A673 (cell line): ENCODE results near the gene VPS4B. TPM values are rescaled to one million over a fixed set of nuclear protein-coding genes. Genes with fewer than 3 reads are reported as not detected.
"Not testable (repeated sequence)": the region's sequence is repeated elsewhere in the genome, so short reads cannot be mapped to it uniquely, and the experiment has no call there.

Source experiments
- BruUV-seq: library from RNA; stranded (reverse); fragments of 400-500 nt; replicated peaks from 2 replicates; lab custom pipeline; 2021; lab: Mats Ljungman, UMichigan
- CTCF ChIA-PET: fragments of 300-600 bp; sonication (Branson Sonifier 250); formaldehyde crosslinking; loops from one replicate; lab custom pipeline; 2022; ENCODE audit warnings: antibody characterized with exemption; lab: Charles Lee
- POLR2A ChIA-PET: fragments of 300-600 bp; sonication (Branson Sonifier 250); formaldehyde crosslinking; loops from one replicate; lab custom pipeline; 2022; ENCODE audit warnings: antibody characterized with exemption; ENCODE audit not compliant: low non-redundant PET; lab: Charles Lee
- DNase-seq: peaks from one replicate; pipeline ENCODE4 v3.0.0-alpha.2; 2015; ENCODE audit warnings: low spot score
- H3K27ac ChIP-seq: fragments of 200-600 bp; sonication (generic); 2 replicates; pipeline ENCODE4 v1.5.1; 2016; ENCODE audit warnings: mixed run types, low read depth, mild to moderate bottlenecking, mixed read lengths, antibody characterized with exemption, low read length; ENCODE audit not compliant: poor library complexity, severe bottlenecking
- H3K27me3 ChIP-seq: fragments of 200-600 bp; sonication (generic); replicated peaks from 2 replicates; pipeline ENCODE4 v1.6.1; 2017; ENCODE audit warnings: mixed run types, low read depth, mild to moderate bottlenecking, mixed read lengths, antibody characterized with exemption, low read length; ENCODE audit not compliant: insufficient read depth, poor library complexity
- H3K36me3 ChIP-seq: fragments of 200-600 bp; sonication (generic); 2 replicates; pipeline ENCODE4 v1.6.1; 2016; ENCODE audit warnings: mixed run types, mild to moderate bottlenecking, mixed read lengths, antibody characterized with exemption, low read length; ENCODE audit not compliant: insufficient read depth, poor library complexity, severe bottlenecking
- H3K4me1 ChIP-seq: fragments of 200-600 bp; sonication (generic); 2 replicates; pipeline ENCODE4 v1.6.1; 2017; ENCODE audit warnings: mixed run types, mild to moderate bottlenecking, mixed read lengths, antibody characterized with exemption, low read length; ENCODE audit not compliant: insufficient read depth, poor library complexity, severe bottlenecking
- H3K4me3 ChIP-seq: fragments of 200-600 bp; sonication (generic); 2 replicates; pipeline ENCODE4 v1.5.1; 2016; ENCODE audit warnings: low read depth, mixed run types, mild to moderate bottlenecking, mixed read lengths, low read length; ENCODE audit not compliant: poor library complexity, severe bottlenecking
- H3K9me3 ChIP-seq: fragments of 200-600 bp; sonication (generic); 2 replicates; pipeline ENCODE4 v1.6.1; 2016; ENCODE audit warnings: mixed run types, low read depth, mild to moderate bottlenecking, mixed read lengths, antibody characterized with exemption, low read length; ENCODE audit not compliant: poor library complexity, severe bottlenecking
- EZH2 ChIP-seq: fragments of 200-600 bp; sonication (generic); IDR thresholded peaks from 2 replicates; pipeline ENCODE4 v1.6.1; 2017; ENCODE audit warnings: borderline replicate concordance, low read depth, mild to moderate bottlenecking, mixed read lengths, antibody characterized with exemption, low read length; ENCODE audit not compliant: poor library complexity, severe bottlenecking
- intact Hi-C: fragments of 100-400 bp; cut with micrococcal nuclease; formaldehyde crosslinking; loops from one replicate; pipeline ENCODE4 v1.10.0; 2022; ENCODE audit not compliant: unreplicated experiment
- total RNA-seq: library from RNA; stranded (reverse); gene quantifications from 2 replicates; pipeline ENCODE4 v1.2.3, GENCODE V29; 2021
- TF ChIP-seq, protein P1 (sequence below): fragments of 300-800, 200-600 bp; sonication (generic); conservative IDR thresholded peaks from 2 replicates; pipeline ENCODE4 v1.5.1; 2017; ENCODE audit warnings: low read depth, mild to moderate bottlenecking, antibody characterized with exemption, low read length, moderate library complexity, mixed read lengths

VPS4B gene
- total RNA-seq, 1 experiment from 2014 or later, result 94.8 TPM

DNA sequence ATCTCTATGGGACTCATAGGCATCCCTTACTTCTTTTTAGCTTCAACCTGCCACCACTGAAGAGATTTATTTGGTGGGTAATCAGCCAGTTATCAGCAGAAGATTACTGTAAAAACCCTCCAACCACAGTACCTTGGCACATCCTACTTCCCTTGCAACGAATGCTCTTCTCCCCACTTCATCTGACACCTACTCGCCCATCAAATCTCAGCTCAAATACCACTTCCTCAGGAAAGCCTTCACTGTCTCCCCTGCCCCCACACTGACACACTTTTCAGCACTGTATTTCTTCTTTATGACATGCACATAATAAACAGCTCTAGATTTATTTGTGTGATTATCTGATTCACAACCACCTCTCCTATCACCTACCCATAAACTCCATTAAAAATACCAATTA lies 58.3 kb downstream of the VPS4B start:
- POLR2A ChIA-PET, result interaction anchor here (0.5 to 0.7 kb wide), 3 partner anchors 13 to 597 kb away, joined by 3 read pairs; no protein-coding TSS in a partner anchor
- TF ChIP-seq EZH2, result no peak
- TF ChIP-seq, protein P1, sequence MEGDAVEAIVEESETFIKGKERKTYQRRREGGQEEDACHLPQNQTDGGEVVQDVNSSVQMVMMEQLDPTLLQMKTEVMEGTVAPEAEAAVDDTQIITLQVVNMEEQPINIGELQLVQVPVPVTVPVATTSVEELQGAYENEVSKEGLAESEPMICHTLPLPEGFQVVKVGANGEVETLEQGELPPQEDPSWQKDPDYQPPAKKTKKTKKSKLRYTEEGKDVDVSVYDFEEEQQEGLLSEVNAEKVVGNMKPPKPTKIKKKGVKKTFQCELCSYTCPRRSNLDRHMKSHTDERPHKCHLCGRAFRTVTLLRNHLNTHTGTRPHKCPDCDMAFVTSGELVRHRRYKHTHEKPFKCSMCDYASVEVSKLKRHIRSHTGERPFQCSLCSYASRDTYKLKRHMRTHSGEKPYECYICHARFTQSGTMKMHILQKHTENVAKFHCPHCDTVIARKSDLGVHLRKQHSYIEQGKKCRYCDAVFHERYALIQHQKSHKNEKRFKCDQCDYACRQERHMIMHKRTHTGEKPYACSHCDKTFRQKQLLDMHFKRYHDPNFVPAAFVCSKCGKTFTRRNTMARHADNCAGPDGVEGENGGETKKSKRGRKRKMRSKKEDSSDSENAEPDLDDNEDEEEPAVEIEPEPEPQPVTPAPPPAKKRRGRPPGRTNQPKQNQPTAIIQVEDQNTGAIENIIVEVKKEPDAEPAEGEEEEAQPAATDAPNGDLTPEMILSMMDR, result no peak
- Histone ChIP-seq H3K36me3 (peaks cover 70% of the 10 kb centered on the region), H3K27me3 (no peaks in the 10 kb centered on the region), H3K4me3 (peak overlapping the region; percentile 96), H3K4me1 (peaks cover 19% of the 10 kb centered on the region), H3K27ac (peak overlapping the region; percentile 99), H3K9me3 (peaks cover 4% of the 10 kb centered on the region)
- no peak for DNase-seq
- intact Hi-C loops, result no loop called here
- CTCF ChIA-PET, result interaction anchor here (0.7 kb wide), 1 partner anchor 474 kb away, joined by 3 read pairs; no protein-coding TSS in a partner anchor
- BruUV-seq, result no TSS peak

DNA sequence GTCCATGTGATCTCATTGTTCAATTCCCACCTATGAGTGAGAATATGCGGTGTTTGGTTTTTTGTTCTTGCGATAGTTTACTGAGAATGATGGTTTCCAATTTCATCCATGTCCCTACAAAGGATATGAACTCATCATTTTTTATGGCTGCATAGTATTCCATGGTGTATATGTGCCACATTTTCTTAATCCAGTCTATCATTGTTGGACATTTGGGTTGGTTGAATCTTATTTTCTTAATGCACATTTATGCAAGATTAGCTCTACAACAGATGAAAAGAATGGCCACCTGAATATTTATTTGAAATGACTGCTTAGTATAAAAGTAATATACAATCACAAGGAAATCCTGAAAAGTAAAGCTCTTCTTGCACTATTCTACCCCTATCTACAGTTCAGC lies 58.9 kb downstream of the VPS4B start:
- POLR2A ChIA-PET, result interaction anchor here (0.5 to 0.7 kb wide), 3 partner anchors 13 to 597 kb away, joined by 3 read pairs; no protein-coding TSS in a partner anchor

GRCh38 chr18:63356272-63356896 lies 65.9 kb downstream of the VPS4B start:
- ChIA-PET CTCF (no interaction called here), POLR2A (no interaction called here)
- Histone ChIP-seq H3K36me3 (peaks cover 97% of the 10 kb centered on the region), H3K27ac (peak overlapping the region; percentile 9), H3K9me3 (no peaks in the 10 kb centered on the region), H3K4me1 (peaks cover 5% of the 10 kb centered on the region), H3K27me3 (no peaks in the 10 kb centered on the region), H3K4me3 (no peak overlapping the region)
- no TSS peak for BruUV-seq
- TF ChIP-seq, protein P1, result no peak
- no peak for TF ChIP-seq EZH2
- intact Hi-C loops, result no loop called here
- DNase-seq, result no peak

More for the DNA sequence above, 58.9 kb downstream of the VPS4B start:
- H3K27ac ChIP-seq, result peak overlapping the region; percentile 99
- CTCF ChIA-PET, result interaction anchor here (0.7 kb wide), 1 partner anchor 475 kb away, joined by 3 read pairs; no protein-coding TSS in a partner anchor
- peaks cover 75% of the 10 kb centered on the region for H3K36me3 ChIP-seq
- DNase-seq, intact Hi-C loops, H3K27me3 ChIP-seq, BruUV-seq, H3K9me3 ChIP-seq: not testable (repeated sequence)
- H3K4me3 ChIP-seq, result peak overlapping the region; percentile 96
- H3K4me1 ChIP-seq, result peaks cover 14% of the 10 kb centered on the region

GRCh38 chr18:63350230-63350629 lies 72.0 kb downstream of the VPS4B start:
- H3K9me3 ChIP-seq, result no peaks in the 10 kb centered on the region
- ChIA-PET CTCF (no interaction called here), POLR2A (no interaction called here)
- DNase-seq, result no peak
- H3K27me3 ChIP-seq, result no peaks in the 10 kb centered on the region
- TF ChIP-seq EZH2, result no peak
- TF ChIP-seq, protein P1, result no peak
- intact Hi-C loops, result no loop called here
- H3K4me1 ChIP-seq, result peaks cover 29% of the 10 kb centered on the region
- no peak overlapping the region for H3K4me3 ChIP-seq
- BruUV-seq, result no TSS peak
- peaks cover 100% of the 10 kb centered on the region for H3K36me3 ChIP-seq
- H3K27ac ChIP-seq, result peak overlapping the region; percentile 24
